CD14-positive monocyte (primary cell): ENCODE data around the gene IRF2. TPM values are rescaled to one million over a fixed set of nuclear protein-coding genes. Genes with fewer than 3 reads are reported as not detected.
A peak's percentile ranks its signal among the peaks of the same experiment; 100 is the strongest.

Experiments used
- DNase-seq, 3 donors: peaks; one replicate each; pipeline ENCODE4 v3.0.0-alpha.2; 2011 to 2022
- H2AFZ ChIP-seq: 2 replicates; pipeline ENCODE4 v1.6.0; 2012; ENCODE audit warnings: mild to moderate bottlenecking, low read depth, low read length, inconsistent platforms; ENCODE audit not compliant: insufficient read depth, poor library complexity, severe bottlenecking
- H3K27ac ChIP-seq, 2 donors: 1 replicate in 1 of 2; 2 replicates in 1 of 2; pipeline ENCODE4 v1.5.1; 2012 to 2013; ENCODE audit warnings: low read length in 2 of 2, control low read depth in 1 of 2, inconsistent platforms in 1 of 2, low read depth in 1 of 2, mild to moderate bottlenecking in 1 of 2
- H3K27me3 ChIP-seq, 2 donors: one replicate each; pipeline versions ENCODE4 v1.6.0 to v1.6.1; 2011 to 2013; ENCODE audit warnings: low read length in 2 of 2; ENCODE audit not compliant: control insufficient read depth in 2 of 2, insufficient read depth in 2 of 2
- H3K36me3 ChIP-seq, 2 donors: replicated peaks in 1 of 2; 1 replicate in 1 of 2; 2 replicates in 1 of 2; pipeline versions ENCODE4 v1.5.1 to v1.6.1; 2012 to 2013; ENCODE audit warnings: low read length in 2 of 2, control low read depth in 1 of 2, inconsistent platforms in 1 of 2, mild to moderate bottlenecking in 1 of 2; ENCODE audit not compliant: insufficient read depth in 2 of 2, control insufficient read depth in 1 of 2
- H3K4me1 ChIP-seq, 2 donors: 1 replicate in 1 of 2; 2 replicates in 1 of 2; pipeline versions ENCODE4 v1.5.1 to v1.6.1; 2012 to 2013; ENCODE audit warnings: low read length in 2 of 2, control low read depth in 1 of 2, inconsistent platforms in 1 of 2, mild to moderate bottlenecking in 1 of 2, moderate library complexity in 1 of 2; ENCODE audit not compliant: insufficient read depth in 2 of 2, control insufficient read depth in 1 of 2
- H3K4me2 ChIP-seq: replicated peaks from 2 replicates; pipeline ENCODE3; 2012; ENCODE audit warnings: low read length, moderate library complexity, mild to moderate bottlenecking; ENCODE audit not compliant: poor library complexity, severe bottlenecking; ENCODE audit errors: extremely low read depth
- H3K4me3 ChIP-seq, 3 experiments: fragments of 200-600 bp in 1 of 3; sonication (generic) in 1 of 3; replicated peaks in 1 of 3; 1 replicate in 2 of 3; 2 replicates in 1 of 3; pipeline ENCODE4 v1.5.1; 2011 to 2013; ENCODE audit warnings: low read length in 3 of 3, mild to moderate bottlenecking in 3 of 3, control low read depth in 2 of 3, low read depth in 2 of 3, inconsistent platforms in 1 of 3, moderate library complexity in 1 of 3
- H3K79me2 ChIP-seq: 2 replicates; pipeline ENCODE4 v1.6.0; 2012; ENCODE audit warnings: mild to moderate bottlenecking, control low read depth, inconsistent platforms, low read length, moderate library complexity; ENCODE audit not compliant: insufficient read depth
- H3K9ac ChIP-seq: 2 replicates; pipeline ENCODE4 v1.6.0; 2017; ENCODE audit warnings: low read length, mild to moderate bottlenecking; ENCODE audit not compliant: insufficient read depth, poor library complexity, severe bottlenecking
- H3K9me3 ChIP-seq, 2 donors: replicated peaks in 1 of 2; 1 replicate in 1 of 2; 2 replicates in 1 of 2; pipeline versions ENCODE4 v1.5.1 to v1.6.1; 2012 to 2013; ENCODE audit warnings: low read length in 2 of 2, control low read depth in 1 of 2; ENCODE audit not compliant: control insufficient read depth in 1 of 2, insufficient read depth in 1 of 2
- H4K20me1 ChIP-seq: 2 replicates; pipeline ENCODE4 v1.6.0; 2012; ENCODE audit warnings: mild to moderate bottlenecking, low read length, control low read depth, moderate library complexity; ENCODE audit not compliant: insufficient read depth
- H3K27ac Mint-ChIP-seq, 7 donors: one replicate each; pipeline ENCODE4 v1.8.0; 2020; ENCODE audit warnings: mild to moderate bottlenecking in 7 of 7, mixed read lengths in 7 of 7, moderate library complexity in 6 of 7, inconsistent platforms in 2 of 7
- H3K27me3 Mint-ChIP-seq, 3 donors: one replicate each; pipeline ENCODE4 v1.8.0; 2021 to 2022; ENCODE audit warnings: low read depth in 3 of 3, mild to moderate bottlenecking in 3 of 3, mixed read lengths in 3 of 3, moderate library complexity in 3 of 3, inconsistent platforms in 1 of 3
- H3K36me3 Mint-ChIP-seq, 2 donors: one replicate each; pipeline ENCODE4 v1.8.0; 2020; ENCODE audit warnings: mixed read lengths in 2 of 2, inconsistent platforms in 1 of 2, mild to moderate bottlenecking in 1 of 2
- H3K4me1 Mint-ChIP-seq: one replicate; pipeline ENCODE4 v1.8.0; 2020; ENCODE audit warnings: mild to moderate bottlenecking, mixed read lengths
- H3K4me3 Mint-ChIP-seq, 2 donors: one replicate each; pipeline ENCODE4 v1.8.0; 2020; ENCODE audit warnings: mild to moderate bottlenecking in 2 of 2, mixed read lengths in 2 of 2, moderate library complexity in 1 of 2
- H3K9me3 Mint-ChIP-seq, 7 donors: one replicate each; pipeline ENCODE4 v1.8.0; 2020 to 2022; ENCODE audit warnings: mixed read lengths in 7 of 7, mild to moderate bottlenecking in 6 of 7, moderate library complexity in 6 of 7, inconsistent platforms in 2 of 7
- CTCF ChIP-seq: fragments of 200-600 bp; IDR thresholded peaks from one replicate; pipeline ENCODE4 v1.8.0; 2022; ENCODE audit warnings: antibody characterized with exemption, mild to moderate bottlenecking
- WGBS: methylation state at CpG from one replicate; pipeline ENCODE4 v1.1.5; 2013; ENCODE audit warnings: missing lambda C conversion rate; ENCODE audit not compliant: insufficient coverage; 5-methylcytosine and 5-hydroxymethylcytosine counted together
- intact Hi-C, 2 donors: fragments of 100-400 bp; cut with micrococcal nuclease; formaldehyde crosslinking; loops; one replicate each; pipeline versions ENCODE4 v1.15.0 to v1.15.1; 2023
- polyA plus RNA-seq, 3 donors: library from polyadenylated mRNA; depleted of rRNA in 1 of 3; unstranded in 2 of 3; stranded (reverse) in 1 of 3; fragments of 300-500 nt in 2 of 3; fragments of >200 nt in 1 of 3; fragmentation: Illumina TruSeq in 2 of 3; gene quantifications; 1 replicate in 2 of 3; 2 replicates in 1 of 3; pipeline ENCODE4 v1.2.3, GENCODE V29; 2012 to 2021

Gene IRF2
- polyA plus RNA-seq, 3 donors = 51.3 to 76.8 (median 56.1) TPM

DNA sequence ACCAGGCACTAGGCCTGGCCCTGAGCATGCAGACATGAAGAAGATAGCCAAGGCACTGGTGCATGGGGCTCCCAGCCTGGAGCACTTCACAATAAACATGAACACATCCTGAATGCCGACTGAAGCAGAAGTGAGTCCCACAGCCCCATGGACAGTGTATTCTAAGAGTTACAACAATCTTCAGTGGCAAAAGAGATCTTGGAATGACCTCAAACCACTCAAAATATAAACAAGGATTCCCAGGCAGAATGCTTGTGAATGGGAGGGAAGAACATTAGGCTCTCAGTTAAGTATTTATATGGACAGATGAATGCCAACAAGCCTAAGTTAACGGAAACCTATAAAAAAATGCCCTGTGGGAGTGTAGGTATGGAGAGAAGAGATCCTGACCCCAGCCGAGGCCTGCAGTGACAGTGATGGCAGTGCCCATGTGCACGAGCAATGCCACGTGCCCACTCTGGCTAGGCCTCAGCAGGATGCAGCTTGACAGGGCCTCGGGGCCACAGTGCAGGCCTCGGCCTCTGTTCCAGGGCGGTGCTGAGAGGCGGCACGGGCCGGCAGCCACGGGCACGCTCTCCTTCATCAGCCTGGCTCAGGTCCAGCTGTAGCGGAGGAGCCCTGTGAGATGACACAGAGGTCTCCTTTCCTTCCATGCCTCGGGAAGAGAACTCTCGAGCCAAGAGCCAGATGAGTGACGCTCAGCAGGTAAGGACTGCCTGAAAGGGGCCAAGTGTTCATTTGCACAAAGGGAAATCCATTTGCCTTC, 49.2 kb downstream of the IRF2 start:
- Histone ChIP-seq H3K27ac (peak overlapping the region in 1 of 2 donors; percentile 37), H3K9ac (no peak overlapping the region), H3K36me3 (peaks cover 48 to 78% of the 10 kb centered on the region in 2 donors), H3K4me2 (no peak overlapping the region), H2AFZ (no peak overlapping the region), H3K79me2 (peaks cover 74% of the 10 kb centered on the region), H4K20me1 (peaks cover 86% of the 10 kb centered on the region), H3K4me3 (no peak overlapping the region), H3K27me3 (no peaks in the 10 kb centered on the region), H3K9me3 (no peaks in the 10 kb centered on the region), H3K4me1 (peaks cover 20% of the 10 kb centered on the region in 2 donors)
- intact Hi-C loops = loop anchor here in 1 of 2 donors (5.0 kb wide), 1 partner anchor 37 kb away; no protein-coding TSS in a partner anchor
- Mint-ChIP-seq H3K9me3 (peaks cover 0 to 7% (median 3%) of the 10 kb centered on the region in 7 donors), H3K4me3 (no peak overlapping the region), H3K27me3 (peaks cover 0 to 2% (median 0%) of the 10 kb centered on the region in 3 donors), H3K4me1 (peaks cover 33% of the 10 kb centered on the region), H3K36me3 (peaks cover 67 to 83% of the 10 kb centered on the region in 2 donors), H3K27ac (peak overlapping the region in 3 of 7 donors; percentile 48 to 74 (median 74))
- TF ChIP-seq CTCF = no peak
- WGBS = 86% methylated on average over 16 of the region's 17 CpGs
- DNase-seq = no peak

- intact Hi-C loops = no loop called here
- no peak overlapping the region for H3K9ac ChIP-seq
- Mint-ChIP-seq H3K27ac (no peak overlapping the region), H3K4me1 (peaks cover 34% of the 10 kb centered on the region), H3K36me3 (peaks cover 71 to 86% of the 10 kb centered on the region in 2 donors), H3K4me3 (no peak overlapping the region), H3K27me3 (peaks cover 0 to 2% (median 0%) of the 10 kb centered on the region in 3 donors), H3K9me3 (peaks cover 0 to 7% (median 3%) of the 10 kb centered on the region in 7 donors)
- H3K27ac ChIP-seq = peak overlapping the region in 1 of 2 donors; percentile 37
- WGBS = no CpG with 5 or more reads among the region's 3 CpGs
- no peak overlapping the region for H3K4me2 ChIP-seq
- H2AFZ ChIP-seq = no peak overlapping the region
- peaks cover 76% of the 10 kb centered on the region for H3K79me2 ChIP-seq
- H3K4me1 ChIP-seq = peaks cover 20% of the 10 kb centered on the region in 2 donors
- TF ChIP-seq CTCF = no peak
- no peak for DNase-seq
- H3K9me3 ChIP-seq = no peaks in the 10 kb centered on the region
- H3K4me3 ChIP-seq = no peak overlapping the region
- H3K27me3 ChIP-seq = no peaks in the 10 kb centered on the region
- H4K20me1 ChIP-seq = peaks cover 80% of the 10 kb centered on the region
- peaks cover 48 to 84% of the 10 kb centered on the region in 2 donors for H3K36me3 ChIP-seq
These were observed 50.1 kb downstream of the IRF2 start for GRCh38 chr4:184424279-184424678.
